GM23248 (cell line): ENCODE measurements around the gene NCAM2. TPM values are rescaled to one million over a fixed set of nuclear protein-coding genes. Genes with fewer than 3 reads are reported as not detected.

ENCODE experiments used
- DNase-seq: peaks from one replicate; pipeline ENCODE4 v3.0.0-alpha.2; 2015
- H2AFZ ChIP-seq: fragments of 200-600 bp; sonication (generic); 2 replicates; pipeline ENCODE4 v1.6.1; 2016; ENCODE audit warnings: antibody characterized with exemption
- H3F3A ChIP-seq: fragments of 200-600 bp; sonication (generic); 2 replicates; pipeline ENCODE4 v1.6.1; 2016; ENCODE audit warnings: mild to moderate bottlenecking, antibody characterized with exemption, mixed run types; ENCODE audit not compliant: insufficient read depth
- H3K27ac ChIP-seq: fragments of 200-600 bp; sonication (generic); 2 replicates; pipeline ENCODE4 v1.5.1; 2016; ENCODE audit warnings: mild to moderate bottlenecking
- H3K27me3 ChIP-seq: fragments of 200-600 bp; sonication (generic); replicated peaks from 2 replicates; pipeline ENCODE4 v1.6.1; 2016; ENCODE audit warnings: mild to moderate bottlenecking; ENCODE audit not compliant: insufficient read depth
- H3K36me3 ChIP-seq: fragments of 200-600 bp; sonication (generic); 2 replicates; pipeline ENCODE4 v1.6.1; 2016; ENCODE audit warnings: low read depth, mild to moderate bottlenecking
- H3K4me1 ChIP-seq: fragments of 200-600 bp; sonication (generic); 2 replicates; pipeline ENCODE4 v1.6.1; 2016; ENCODE audit warnings: mild to moderate bottlenecking; ENCODE audit not compliant: insufficient read depth
- H3K4me2 ChIP-seq: fragments of 200-600 bp; sonication (generic); one replicate; pipeline ENCODE4 v1.6.1; 2016; ENCODE audit warnings: mild to moderate bottlenecking; ENCODE audit not compliant: unreplicated experiment
- H3K4me3 ChIP-seq: fragments of 200-600 bp; sonication (generic); 2 replicates; pipeline ENCODE4 v1.5.1; 2016; ENCODE audit warnings: mild to moderate bottlenecking
- H3K79me2 ChIP-seq: fragments of 200-600 bp; sonication (generic); 2 replicates; pipeline ENCODE4 v1.6.1; 2016; ENCODE audit warnings: mild to moderate bottlenecking; ENCODE audit not compliant: insufficient read depth
- H3K9ac ChIP-seq: fragments of 200-600 bp; sonication (generic); 2 replicates; pipeline ENCODE4 v1.6.1; 2016; ENCODE audit warnings: mild to moderate bottlenecking
- H3K9me2 ChIP-seq: fragments of 200-600 bp; sonication (generic); 2 replicates; pipeline ENCODE4 v1.6.1; 2016; ENCODE audit warnings: mixed run types, mild to moderate bottlenecking, moderate library complexity; ENCODE audit not compliant: insufficient read depth
- H3K9me3 ChIP-seq: fragments of 200-600 bp; sonication (generic); one replicate; pipeline ENCODE4 v1.6.1; 2017; ENCODE audit warnings: low read depth
- H4K20me1 ChIP-seq: fragments of 200-600 bp; sonication (generic); 2 replicates; pipeline ENCODE4 v1.6.0; 2016; ENCODE audit not compliant: insufficient read depth
- EZH2 ChIP-seq: fragments of 200-600 bp; sonication (generic); IDR thresholded peaks from 2 replicates; pipeline ENCODE4 v1.6.1; 2018; ENCODE audit warnings: antibody characterized with exemption, mild to moderate bottlenecking; ENCODE audit not compliant: insufficient read depth, poor library complexity, severe bottlenecking
- EZH2phosphoT487 ChIP-seq: fragments of 200-600 bp; sonication (generic); IDR thresholded peaks from 2 replicates; pipeline ENCODE4 v1.6.1; 2018; ENCODE audit warnings: antibody characterized with exemption, moderate library complexity, mild to moderate bottlenecking, low read depth; ENCODE audit not compliant: insufficient read depth
- WGBS, 2 experiments: methylation state at CpG; one replicate each; pipeline ENCODE4 v1.1.6; 2015 to 2017; ENCODE audit warnings: low lambda C conversion rate in 2 of 2, low coverage in 1 of 2; ENCODE audit errors: missing lambda C conversion rate in 2 of 2; 5-methylcytosine and 5-hydroxymethylcytosine counted together
- in situ Hi-C: fragments of 300-500 bp; cut with MboI; formaldehyde crosslinking; loops from 2 replicates; pipeline ENCODE4 v1.15.0; 2020
- polyA plus RNA-seq: library from polyadenylated mRNA; unstranded; fragments of >200 nt; fragmentation: Nextera tagmentation; extraction: Ambion mirVana; gene quantifications from 2 replicates; pipeline ENCODE4 v1.2.1, GENCODE V29; 2016
- total RNA-seq: library from RNA; depleted of rRNA; stranded (reverse); fragments of >200 nt; shearing (Covaris generic); gene quantifications from 2 replicates; pipeline ENCODE4 v1.2.3, GENCODE V29; 2014

Gene NCAM2
- total and polyA plus RNA-seq, 2 experiments from 2014 or later = 1.3 to 1.7 TPM

- Histone ChIP-seq H3K9me3 (no peaks in the 10 kb centered on the region), H3K9me2 (no peaks in the 10 kb centered on the region), H3K4me2 (no peak overlapping the region), H2AFZ (no peak overlapping the region), H4K20me1 (no peaks in the 10 kb centered on the region), H3K4me3 (no peak overlapping the region), H3K36me3 (no peaks in the 10 kb centered on the region), H3K9ac (no peak overlapping the region), H3F3A (no peaks in the 10 kb centered on the region), H3K79me2 (no peaks in the 10 kb centered on the region), H3K27ac (no peak overlapping the region), H3K4me1 (no peaks in the 10 kb centered on the region), H3K27me3 (no peaks in the 10 kb centered on the region)
- in situ Hi-C loops = no loop called here
- 3 to 12% methylated on average over 1 of the region's 1 CpG for WGBS, 2 experiments
- no peak for DNase-seq
- TF ChIP-seq EZH2phosphoT487 = no peak
Measured at GRCh38 chr21:21262048-21262447, 263.8 kb downstream of the NCAM2 start.

- H4K20me1 ChIP-seq = no peaks in the 10 kb centered on the region
- WGBS, 2 experiments = 51% methylated on average over 6 of the region's 6 CpGs
- H2AFZ ChIP-seq = no peak overlapping the region
- DNase-seq = peak; percentile 0
- no peaks in the 10 kb centered on the region for H3K27me3 ChIP-seq
- H3K27ac ChIP-seq = no peak overlapping the region
- no peak overlapping the region for H3K4me2 ChIP-seq
- no peak overlapping the region for H3K4me3 ChIP-seq
- no peak overlapping the region for H3K9ac ChIP-seq
- no peaks in the 10 kb centered on the region for H3F3A ChIP-seq
- H3K36me3 ChIP-seq = no peaks in the 10 kb centered on the region
- no peaks in the 10 kb centered on the region for H3K9me2 ChIP-seq
- TF ChIP-seq EZH2phosphoT487 (no peak), EZH2 (no peak)
- no peaks in the 10 kb centered on the region for H3K9me3 ChIP-seq
- in situ Hi-C loops = no loop called here
- no peaks in the 10 kb centered on the region for H3K4me1 ChIP-seq
- no peaks in the 10 kb centered on the region for H3K79me2 ChIP-seq
Measured at GRCh38 chr21:21268061-21268471, 269.9 kb downstream of the NCAM2 start.

GRCh38 chr21:21268885-21269284 is 270.7 kb downstream of the NCAM2 start:
- no peaks in the 10 kb centered on the region for H3F3A ChIP-seq
- H3K4me2 ChIP-seq = no peak overlapping the region
- in situ Hi-C loops = no loop called here
- H3K27me3 ChIP-seq = no peaks in the 10 kb centered on the region
- DNase-seq = no peak
- no peak overlapping the region for H2AFZ ChIP-seq
- no peaks in the 10 kb centered on the region for H4K20me1 ChIP-seq
- H3K27ac ChIP-seq = no peak overlapping the region
- no peaks in the 10 kb centered on the region for H3K36me3 ChIP-seq
- no peak overlapping the region for H3K4me3 ChIP-seq
- TF ChIP-seq EZH2phosphoT487 (no peak), EZH2 (no peak)
- no peaks in the 10 kb centered on the region for H3K9me3 ChIP-seq
- no peak overlapping the region for H3K9ac ChIP-seq
- H3K9me2 ChIP-seq = no peaks in the 10 kb centered on the region
- no peaks in the 10 kb centered on the region for H3K79me2 ChIP-seq
- H3K4me1 ChIP-seq = no peaks in the 10 kb centered on the region

GRCh38 chr21:21279193-21279901 is 281.1 kb downstream of the NCAM2 start:
- no peaks in the 10 kb centered on the region for H3K9me3 ChIP-seq
- no peak overlapping the region for H3K4me3 ChIP-seq
- no peaks in the 10 kb centered on the region for H3K4me1 ChIP-seq
- H3K9ac ChIP-seq = no peak overlapping the region
- H2AFZ ChIP-seq = no peak overlapping the region
- 77% methylated on average over 13 of the region's 13 CpGs for WGBS, 2 experiments
- H3K79me2 ChIP-seq = no peaks in the 10 kb centered on the region
- no peaks in the 10 kb centered on the region for H3K36me3 ChIP-seq
- H3K27ac ChIP-seq = no peak overlapping the region
- no peaks in the 10 kb centered on the region for H4K20me1 ChIP-seq
- H3K4me2 ChIP-seq = no peak overlapping the region
- H3K9me2 ChIP-seq = no peaks in the 10 kb centered on the region
- no peaks in the 10 kb centered on the region for H3F3A ChIP-seq
- TF ChIP-seq EZH2phosphoT487 = no peak
- TF ChIP-seq EZH2 = no peak
- in situ Hi-C loops = no loop called here
- H3K27me3 ChIP-seq = no peaks in the 10 kb centered on the region
- no peak for DNase-seq

- H3K79me2 ChIP-seq = no peaks in the 10 kb centered on the region
- H4K20me1 ChIP-seq = no peaks in the 10 kb centered on the region
- H3K4me2 ChIP-seq = no peak overlapping the region
- 77 to 86% methylated on average over 2 of the region's 2 CpGs for WGBS, 2 experiments
- TF ChIP-seq EZH2phosphoT487 (no peak), EZH2 (no peak)
- H3K4me3 ChIP-seq = no peak overlapping the region
- H3F3A ChIP-seq = no peaks in the 10 kb centered on the region
- H3K4me1 ChIP-seq = no peaks in the 10 kb centered on the region
- no peak overlapping the region for H2AFZ ChIP-seq
- no peaks in the 10 kb centered on the region for H3K9me2 ChIP-seq
- in situ Hi-C loops = no loop called here
- DNase-seq = no peak
- no peaks in the 10 kb centered on the region for H3K9me3 ChIP-seq
- no peaks in the 10 kb centered on the region for H3K27me3 ChIP-seq
- no peak overlapping the region for H3K27ac ChIP-seq
- no peaks in the 10 kb centered on the region for H3K36me3 ChIP-seq
- no peak overlapping the region for H3K9ac ChIP-seq
Measured at GRCh38 chr21:21283810-21284209, 285.6 kb downstream of the NCAM2 start.
